Caki2 (cell line): ENCODE data around the gene KCNJ16. TPM values are rescaled to one million over a fixed set of nuclear protein-coding genes. Genes with fewer than 3 reads are reported as not detected.

Experiments
- DNase-seq: peaks from one replicate; pipeline ENCODE4 v3.0.0-alpha.2; 2015; ENCODE audit warnings: low read depth
- in situ Hi-C: cut with HindIII; loops from 2 replicates; pipeline ENCODE4 v1.10.0; 2016; ENCODE audit warnings: low sequenced_read_pairs, low pct_unique_long_range_greater_than_20kb, mixed read lengths
- total RNA-seq: library from RNA; depleted of rRNA; stranded (reverse); fragments of >200 nt; shearing (Covaris generic); gene quantifications from 2 replicates; pipeline ENCODE4 v1.2.3, GENCODE V29; 2014; ENCODE audit warnings: low replicate concordance

KCNJ16 gene
- total RNA-seq, 1 experiment from 2014 or later, result 38.1 TPM

GRCh38 chr17:70059071-70059470 is 16.0 kb upstream of the KCNJ16 start:
- no peak for DNase-seq
- in situ Hi-C loops, result no loop called here

DNA sequence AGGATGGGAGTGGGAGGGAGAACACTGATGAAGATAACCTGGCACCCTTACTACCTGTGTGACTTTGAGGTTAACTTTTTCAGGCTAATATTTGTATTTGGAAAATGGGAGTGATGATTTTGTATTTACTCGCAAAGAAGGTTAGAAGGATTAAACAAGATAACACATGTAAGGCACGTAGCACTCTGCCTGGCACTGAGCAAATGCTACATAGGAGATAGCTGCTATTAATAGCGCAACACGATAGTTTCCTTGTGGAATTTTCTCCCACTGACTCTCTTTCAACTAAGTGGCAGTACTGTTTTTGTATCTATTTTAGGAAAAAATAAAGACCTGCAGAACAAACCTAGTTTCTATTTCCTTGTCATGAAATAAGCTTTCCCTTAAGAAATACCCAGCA is 15.4 kb upstream of the KCNJ16 start:
- no peak for DNase-seq
- in situ Hi-C loops, result no loop called here

GRCh38 chr17:70060415-70060814 is 14.6 kb upstream of the KCNJ16 start:
- no peak for DNase-seq
- in situ Hi-C loops, result no loop called here

GRCh38 chr17:70067134-70067533 is 7.9 kb upstream of the KCNJ16 start:
- in situ Hi-C loops, result no loop called here
- no peak for DNase-seq

DNA sequence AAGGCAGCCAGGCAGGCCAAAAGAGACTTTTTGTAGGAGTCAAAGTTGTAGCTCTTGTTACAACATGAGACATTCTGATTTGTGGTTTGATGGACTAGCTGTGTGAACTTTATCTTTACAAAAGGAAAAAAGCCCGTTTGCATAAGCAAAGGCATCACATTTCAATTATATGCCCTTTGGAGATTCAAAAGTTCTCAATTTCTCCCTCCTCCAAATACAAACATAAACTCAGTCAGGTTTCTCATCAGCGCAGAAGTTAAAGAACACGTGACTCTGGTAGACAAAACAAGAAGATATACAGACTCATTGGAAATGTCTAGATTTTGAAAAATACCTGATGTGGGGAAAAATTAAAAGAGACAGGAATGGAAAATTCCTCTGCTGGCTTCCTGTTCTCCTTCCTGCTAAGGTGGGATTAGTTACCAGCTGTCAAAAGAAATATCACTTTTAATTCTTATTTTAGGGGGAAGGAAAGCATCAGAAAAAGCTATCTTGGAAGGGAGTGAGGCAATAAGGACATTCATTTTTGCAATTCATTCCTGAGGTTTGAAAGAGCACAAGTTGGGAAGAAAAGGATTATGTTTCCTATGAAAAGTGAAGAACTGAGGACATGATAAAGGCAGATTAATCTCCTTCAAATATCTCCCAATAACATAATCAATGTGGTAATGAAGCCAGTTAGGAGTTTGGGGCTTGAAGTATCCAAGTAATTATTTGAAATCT is 4.6 kb upstream of the KCNJ16 start:
- in situ Hi-C loops, result no loop called here
- DNase-seq, result no peak

GRCh38 chr17:70071127-70071526 is 3.9 kb upstream of the KCNJ16 start:
- in situ Hi-C loops, result no loop called here
- no peak for DNase-seq

DNA sequence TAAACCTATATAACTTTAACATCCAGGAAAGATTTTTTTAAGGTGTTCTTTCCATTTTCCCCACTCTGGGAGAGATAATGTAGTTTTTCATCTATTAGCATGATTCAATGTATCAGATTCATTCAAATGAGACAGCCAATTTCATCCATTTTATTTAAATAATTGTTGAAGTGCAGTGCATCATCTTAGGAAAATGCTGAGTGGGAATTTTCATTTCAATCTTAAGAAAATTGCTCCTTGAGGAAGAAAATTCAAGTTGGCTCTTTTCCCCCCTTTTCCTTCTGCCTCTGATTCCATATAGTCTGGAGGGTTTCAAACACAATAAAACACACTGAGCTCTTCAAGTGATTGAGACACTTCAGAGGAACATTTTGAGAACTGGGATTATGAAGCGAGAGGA is 3.4 kb upstream of the KCNJ16 start:
- no peak for DNase-seq
- in situ Hi-C loops, result no loop called here

DNA sequence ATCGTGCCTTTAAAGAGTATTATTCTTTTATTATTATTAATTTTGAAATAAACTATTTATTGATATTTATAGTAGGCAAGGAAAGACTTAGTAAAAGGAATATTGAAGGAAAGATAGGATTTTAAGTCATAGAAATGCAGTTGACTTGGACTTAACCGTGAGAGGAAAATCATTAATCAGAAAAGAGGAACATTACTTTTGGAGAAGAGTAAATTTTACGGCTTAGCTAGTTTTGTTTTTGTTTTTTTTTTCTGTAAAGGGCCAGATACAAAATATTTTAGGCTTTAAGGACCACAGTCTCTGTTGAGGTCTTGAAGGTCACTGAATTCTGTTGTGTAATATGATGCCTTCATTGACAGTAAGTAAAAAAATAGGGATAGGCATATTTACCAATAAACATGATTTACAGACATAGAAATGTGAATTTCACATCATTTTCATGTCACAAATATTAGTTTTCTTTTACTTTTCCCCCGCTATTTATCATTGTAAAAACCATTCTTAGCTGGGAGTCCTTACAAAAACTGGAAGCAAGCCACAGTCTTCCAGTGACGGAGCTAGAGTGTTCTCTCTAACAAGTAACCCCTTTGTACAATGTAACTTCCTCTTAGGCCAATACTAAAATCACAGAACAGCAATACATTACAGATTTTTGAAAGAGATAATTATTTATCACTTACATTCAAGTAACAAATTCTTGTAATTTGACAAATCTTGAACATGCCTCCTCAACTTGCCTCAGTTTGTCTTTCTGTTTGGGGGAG is 2.3 kb upstream of the KCNJ16 start:
- in situ Hi-C loops, result no loop called here
- no peak for DNase-seq

- peak; percentile 41 for DNase-seq
- in situ Hi-C loops, result no loop called here
These were observed 1.7 kb upstream of the KCNJ16 start for GRCh38 chr17:70073310-70073709.

GRCh38 chr17:70073799-70074198 is 1.2 kb upstream of the KCNJ16 start:
- DNase-seq, result no peak
- in situ Hi-C loops, result no loop called here

- in situ Hi-C loops, result no loop called here
- DNase-seq, result peak; percentile 92
These were observed 692 bp upstream of the KCNJ16 start for GRCh38 chr17:70074236-70074830.

DNA sequence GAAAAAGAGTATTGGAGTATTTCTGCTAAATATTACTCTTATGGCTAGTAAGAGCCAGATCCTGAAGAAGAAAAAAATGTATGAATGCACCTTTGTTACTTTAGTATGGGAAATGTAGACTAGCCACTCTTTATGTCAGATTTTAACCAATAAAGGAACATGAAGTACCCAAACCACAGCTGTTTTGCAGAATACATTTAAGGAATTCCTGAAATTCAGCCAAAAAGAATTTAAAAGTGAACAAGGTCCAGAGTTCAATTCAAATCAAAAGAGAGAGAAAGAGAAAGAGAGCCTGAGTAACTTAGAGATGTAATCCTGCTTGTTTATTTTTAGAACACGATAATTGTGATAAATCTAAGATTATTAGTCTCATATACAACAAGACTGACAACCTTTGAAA is 1.2 kb downstream of the KCNJ16 start:
- DNase-seq, result no peak

GRCh38 chr17:70076831-70077230 is 1.8 kb downstream of the KCNJ16 start:
- DNase-seq, result peak; percentile 51
- in situ Hi-C loops, result no loop called here

More for the DNA sequence above, 1.2 kb downstream of the KCNJ16 start:
- in situ Hi-C loops, result no loop called here

GRCh38 chr17:70078549-70078948 is 3.5 kb downstream of the KCNJ16 start:
- DNase-seq, result peak; percentile 64
- in situ Hi-C loops, result no loop called here

GRCh38 chr17:70078994-70079531 is 4.0 kb downstream of the KCNJ16 start:
- DNase-seq, result no peak
- in situ Hi-C loops, result no loop called here

DNA sequence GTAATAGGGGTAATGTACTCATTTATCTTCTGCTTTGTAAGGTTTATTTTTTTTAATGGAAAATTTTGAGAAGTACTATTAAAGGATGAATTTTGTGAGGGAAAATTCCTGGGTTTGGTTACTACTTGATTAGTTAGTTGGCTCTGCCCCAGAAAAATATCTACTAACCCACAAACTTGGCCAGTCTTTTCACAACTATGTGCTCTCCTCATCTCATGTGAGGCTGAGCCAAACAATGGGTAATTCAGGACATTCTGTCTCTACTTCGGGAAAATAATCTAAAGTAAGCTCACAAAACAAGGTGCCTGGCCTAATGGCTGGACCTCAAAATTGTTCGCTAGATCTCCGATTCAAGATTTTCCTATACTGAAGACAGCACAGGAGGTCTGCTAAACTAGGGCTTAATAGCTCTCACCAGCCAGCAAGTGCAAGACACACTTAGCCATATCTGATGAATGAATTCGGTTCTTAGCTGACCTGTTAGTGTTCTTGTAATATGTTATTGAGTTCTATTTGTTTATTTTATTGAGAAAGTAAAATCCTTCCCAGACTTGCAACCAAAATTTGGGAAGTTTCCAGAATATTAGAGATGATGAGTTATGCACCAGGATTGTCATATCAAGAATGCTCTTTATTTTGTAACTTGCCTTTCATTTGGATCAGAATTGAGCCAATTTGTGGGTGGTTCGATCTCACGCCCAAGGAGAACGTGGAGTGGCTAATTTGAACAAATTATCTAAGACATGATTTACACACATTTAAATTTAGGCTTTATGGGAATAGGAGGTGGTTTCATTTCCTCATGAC is 5.7 kb downstream of the KCNJ16 start:
- no peak for DNase-seq
- in situ Hi-C loops, result no loop called here

- in situ Hi-C loops, result no loop called here
- DNase-seq, result no peak
These were observed 6.9 kb downstream of the KCNJ16 start for GRCh38 chr17:70081885-70082284.

- DNase-seq, result no peak
- in situ Hi-C loops, result no loop called here
These were observed 9.5 kb downstream of the KCNJ16 start for GRCh38 chr17:70084476-70084875.
